Uterus (tissue), 4 donors: Measurements from ENCODE around the gene EME2. TPM values are rescaled to one million over a fixed set of nuclear protein-coding genes. Genes with fewer than 3 reads are reported as not detected.

ENCODE experiments used
- DNase-seq, 2 donors: peaks; one replicate each; pipeline ENCODE4 v3.0.0-alpha.2; 2019 to 2020
- H3K27ac ChIP-seq, 2 donors: fragments of 200-600 bp; sonication (generic); 1 replicate in 1 of 2; 2 replicates in 1 of 2; pipeline ENCODE4 v1.5.1; 2016 to 2018
- H3K27me3 ChIP-seq, 2 donors: fragments of 200-600 bp; sonication (generic); one replicate each; pipeline ENCODE4 v1.5.1; 2018 to 2019; ENCODE audit warnings: control low read depth in 1 of 2
- H3K36me3 ChIP-seq, 2 donors: fragments of 200-600 bp; sonication (generic); one replicate each; pipeline ENCODE4 v1.5.1; 2019; ENCODE audit warnings: control low read depth in 1 of 2
- H3K4me1 ChIP-seq, 2 donors: fragments of 200-600 bp; sonication (generic); one replicate each; pipeline ENCODE4 v1.5.1; 2018 to 2019; ENCODE audit warnings: control low read depth in 1 of 2
- H3K4me3 ChIP-seq, 2 donors: fragments of 200-600 bp; sonication (generic); 1 replicate in 1 of 2; 2 replicates in 1 of 2; pipeline ENCODE4 v1.5.1; 2018 to 2019; ENCODE audit warnings: mild to moderate bottlenecking in 1 of 2
- H3K9me3 ChIP-seq, 2 donors: fragments of 200-600 bp; sonication (generic); one replicate each; pipeline ENCODE4 v1.5.1; 2019; ENCODE audit warnings: control low read depth in 1 of 2
- CTCF ChIP-seq, 4 experiments: fragments of 200-600 bp in 2 of 4; fragments of 450-650 bp in 2 of 4; sonication (generic) in 2 of 4; IDR thresholded peaks; one replicate each; pipeline ENCODE4 v1.5.1; 2016 to 2019; ENCODE audit warnings: antibody characterized with exemption in 4 of 4, mild to moderate bottlenecking in 2 of 4, moderate library complexity in 1 of 4
- POLR2A ChIP-seq, 2 donors: fragments of 450-650 bp; IDR thresholded peaks; one replicate each; pipeline ENCODE4 v1.6.1; 2016; ENCODE audit warnings: antibody characterized with exemption in 2 of 2, mild to moderate bottlenecking in 1 of 2, moderate library complexity in 1 of 2
- intact Hi-C: fragments of 100-400 bp; cut with DNase I; formaldehyde crosslinking; loops from one replicate; pipeline ENCODE4 v1.15.1; 2023; ENCODE audit warnings: low total_unique reads
- total RNA-seq, 4 donors: library from RNA; depleted of rRNA in 3 of 4; stranded (reverse); fragments of >200 nt in 3 of 4; gene quantifications; one replicate each; pipeline versions ENCODE4 v1.1.0 to v1.2.4, GENCODE V29; 2014 to 2023
- donor health status: DM: yes; HTN: yes; CAD: no.

The EME2 gene
- total RNA-seq, 4 donors from 2014 or later = 2.6 to 28.2 (median 8.0) TPM

GRCh38 chr16:1770328-1771187, 2.1 kb upstream of the EME2 start:
- peaks cover 0 to 33% of the 10 kb centered on the region in 2 donors for H3K4me1 ChIP-seq
- DNase-seq = peak; percentile 70 to 72
- H3K9me3 ChIP-seq = no peaks in the 10 kb centered on the region
- intact Hi-C loops = no loop called here
- TF ChIP-seq POLR2A (IDR thresholded peaks at IDR 0.05) (no peak), CTCF (IDR thresholded peaks at IDR 0.05) (no peak)
- no peaks in the 10 kb centered on the region for H3K36me3 ChIP-seq
- no peaks in the 10 kb centered on the region for H3K27me3 ChIP-seq
- peak overlapping the region; percentile 74 to 87 for H3K27ac ChIP-seq
- peak overlapping the region; percentile 56 to 87 for H3K4me3 ChIP-seq

GRCh38 chr16:1771188-1771863, 1.3 kb upstream of the EME2 start, which contains the start of gene NME3:
Gene NME3 (minus strand): TSS chr16:1771543. CDS start chr16:1771534, 9 bp downstream.
- Histone ChIP-seq H3K4me1 (peaks cover 0 to 33% of the 10 kb centered on the region in 2 donors), H3K27ac (peak within 1 kb of the TSS; percentile 80 to 87), H3K27me3 (no peaks in the 10 kb centered on the region), H3K36me3 (no peaks in the 10 kb centered on the region), H3K9me3 (no peaks in the 10 kb centered on the region), H3K4me3 (peak within 1 kb of the TSS; percentile 56 to 87)
- TF ChIP-seq CTCF (IDR thresholded peaks at IDR 0.05) (no peak), POLR2A (IDR thresholded peaks at IDR 0.05) (no peak)
- intact Hi-C loops = no loop called here
- DNase-seq = peak; percentile 59 to 79

- H3K4me3 ChIP-seq = peak overlapping the region; percentile 56 to 87
- no peaks in the 10 kb centered on the region for H3K36me3 ChIP-seq
- H3K4me1 ChIP-seq = peaks cover 0 to 33% of the 10 kb centered on the region in 2 donors
- H3K27ac ChIP-seq = peak overlapping the region; percentile 74 to 87
- intact Hi-C loops = no loop called here
- H3K9me3 ChIP-seq = no peaks in the 10 kb centered on the region
- no peak for DNase-seq
- no peak for TF ChIP-seq CTCF (IDR thresholded peaks at IDR 0.05)
- no peak for TF ChIP-seq POLR2A (IDR thresholded peaks at IDR 0.05)
- no peaks in the 10 kb centered on the region for H3K27me3 ChIP-seq
These were observed 697 bp upstream of the EME2 start for GRCh38 chr16:1771864-1772361.

GRCh38 chr16:1772908-1773702, 495 bp downstream of the EME2 start, which contains the start of gene MRPS34:
Gene MRPS34 (minus strand): TSS chr16:1773134. CDS start chr16:1773119, 15 bp downstream.
- H3K36me3 ChIP-seq = no peaks in the 10 kb centered on the region
- peak; percentile 68 to 78 for DNase-seq
- TF ChIP-seq CTCF (IDR thresholded peaks at IDR 0.05) (peak; percentile 36 to 66 (median 58)), POLR2A (IDR thresholded peaks at IDR 0.05) (peak; percentile 47 to 62)
- peaks cover 0 to 33% of the 10 kb centered on the region in 2 donors for H3K4me1 ChIP-seq
- intact Hi-C loops = no loop called here
- H3K9me3 ChIP-seq = no peaks in the 10 kb centered on the region
- H3K27me3 ChIP-seq = no peaks in the 10 kb centered on the region
- peak within 1 kb of the TSS; percentile 80 to 87 for H3K27ac ChIP-seq
- H3K4me3 ChIP-seq = peak within 1 kb of the TSS; percentile 56 to 87
